GM20431 (cell line): ENCODE data around the gene DOHH.
"Not testable (repeated sequence)": the region's sequence is repeated elsewhere in the genome, so short reads cannot be mapped to it uniquely, and the experiment has no call there.

Source experiments
- in situ Hi-C: fragments of 300-500 bp; cut with MseI, MboI; formaldehyde crosslinking; loops from one replicate; pipeline ENCODE4 v1.15.0; 2020; ENCODE audit warnings: low sequenced_read_pairs; ENCODE audit not compliant: unreplicated experiment

Gene DOHH

GRCh38 chr19:3535563-3535965, 35.1 kb upstream of the DOHH start:
- in situ Hi-C loops: no loop called here

GRCh38 chr19:3535235-3535535, 34.7 kb upstream of the DOHH start:
- in situ Hi-C loops: no loop called here

- in situ Hi-C loops: no loop called here
These were observed 34.1 kb upstream of the DOHH start for GRCh38 chr19:3534375-3535234.

GRCh38 chr19:3533563-3534216, 33.2 kb upstream of the DOHH start:
- in situ Hi-C loops: no loop called here

- in situ Hi-C loops: no loop called here
These were observed 32.6 kb upstream of the DOHH start for GRCh38 chr19:3533033-3533432.

- in situ Hi-C loops: no loop called here
These were observed 31.8 kb upstream of the DOHH start for GRCh38 chr19:3532154-3532786.

- in situ Hi-C loops: no loop called here
These were observed 31.2 kb upstream of the DOHH start for GRCh38 chr19:3531716-3532115.

GRCh38 chr19:3530389-3530788, 29.9 kb upstream of the DOHH start:
- in situ Hi-C loops: no loop called here

GRCh38 chr19:3529299-3529698, 28.8 kb upstream of the DOHH start:
- in situ Hi-C loops: not testable (repeated sequence)

GRCh38 chr19:3528539-3529211, 28.2 kb upstream of the DOHH start:
- in situ Hi-C loops: no loop called here

GRCh38 chr19:3528080-3528479, 27.6 kb upstream of the DOHH start:
- in situ Hi-C loops: no loop called here

- in situ Hi-C loops: no loop called here
These were observed 26.9 kb upstream of the DOHH start for GRCh38 chr19:3527238-3527910.

GRCh38 chr19:3526507-3527237, 26.2 kb upstream of the DOHH start:
- in situ Hi-C loops: no loop called here

- in situ Hi-C loops: no loop called here
These were observed 24.5 kb upstream of the DOHH start for GRCh38 chr19:3524904-3525451.

GRCh38 chr19:3524078-3524842, 23.8 kb upstream of the DOHH start:
- in situ Hi-C loops: no loop called here

- in situ Hi-C loops: no loop called here
These were observed 23.0 kb upstream of the DOHH start for GRCh38 chr19:3523361-3524077.

- in situ Hi-C loops: no loop called here
These were observed 22.2 kb upstream of the DOHH start for GRCh38 chr19:3522421-3523360.
